Measurements from ENCODE around the gene KIAA0825. TPM values are rescaled to one million over a fixed set of nuclear protein-coding genes. Genes with fewer than 3 reads are reported as not detected.

KIAA0825 gene
- total and polyA plus RNA-seq, 2 experiments from 2014 or later: 1.7 to 1.8 TPM

DNA sequence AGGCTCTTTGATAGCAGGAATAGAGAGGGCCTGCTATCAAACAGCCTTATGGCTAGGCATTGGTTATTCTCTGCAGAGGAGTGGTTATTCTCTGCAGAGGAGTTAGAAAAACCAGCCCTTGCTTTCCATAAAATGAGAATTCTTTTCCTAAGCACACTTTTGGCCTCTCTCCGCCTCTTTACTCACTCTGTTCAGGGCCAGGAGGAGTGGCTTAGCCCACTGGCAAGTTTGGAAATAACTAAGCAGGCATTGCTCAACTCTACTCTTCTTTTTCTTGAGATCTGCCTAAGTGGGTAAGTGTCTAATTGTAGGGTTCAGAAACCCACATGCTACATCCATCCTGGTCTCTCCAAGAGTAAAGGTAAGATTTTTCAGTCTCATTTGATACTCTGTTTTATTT, 341.7 kb downstream of the KIAA0825 start:
- Mint-ChIP-seq H3K27ac (no peak overlapping the region), H3K27me3 (ENCODE audit: insufficient read depth, low read depth, poor library complexity) (peaks cover 1% of the 10 kb centered on the region), H3K4me1 (peaks cover 16% of the 10 kb centered on the region), H3K4me3 (no peak overlapping the region), H3K9me3 (peaks cover 3% of the 10 kb centered on the region; the same call in 1 of the 3 replicates), H3K36me3 (ENCODE audit: low read depth) (peaks cover 5% of the 10 kb centered on the region; the same call in 2 of the 3 replicates)
- H2AFZ ChIP-seq: no peak overlapping the region
- peaks cover 11% of the 10 kb centered on the region for H3K4me1 ChIP-seq (ENCODE audit: insufficient read depth)
- ATAC-seq: no peak
- no peak for DNase-seq (ENCODE audit: low spot score)
- no peaks in the 10 kb centered on the region for H3K27me3 ChIP-seq (ENCODE audit: insufficient read depth)
- H4K20me1 ChIP-seq (replicated peaks; ENCODE audit: insufficient read depth): 0 out of 2 replicates have a peak, but pooled peaks cover 8% of the 10 kb centered on the region
- TF ChIP-seq STAT1 (IDR thresholded peaks at IDR 0.05; ENCODE audit: unreplicated experiment) (no peak), POLR2AphosphoS5 (IDR thresholded peaks at IDR 0.05; ENCODE audit: low read depth) (no peak), EZH2phosphoT487 (IDR thresholded peaks at IDR 0.05; ENCODE audit: unreplicated experiment) (no peak), ZNF114 (CRISPR knock-in tag; IDR thresholded peaks at IDR 0.05) (no peak), ETS1 (IDR thresholded peaks at IDR 0.05) (no peak), CREB1 (CRISPR knock-in tag; IDR thresholded peaks at IDR 0.05; ENCODE audit: low read depth) (no peak)
- TF ChIP-seq, protein P1, sequence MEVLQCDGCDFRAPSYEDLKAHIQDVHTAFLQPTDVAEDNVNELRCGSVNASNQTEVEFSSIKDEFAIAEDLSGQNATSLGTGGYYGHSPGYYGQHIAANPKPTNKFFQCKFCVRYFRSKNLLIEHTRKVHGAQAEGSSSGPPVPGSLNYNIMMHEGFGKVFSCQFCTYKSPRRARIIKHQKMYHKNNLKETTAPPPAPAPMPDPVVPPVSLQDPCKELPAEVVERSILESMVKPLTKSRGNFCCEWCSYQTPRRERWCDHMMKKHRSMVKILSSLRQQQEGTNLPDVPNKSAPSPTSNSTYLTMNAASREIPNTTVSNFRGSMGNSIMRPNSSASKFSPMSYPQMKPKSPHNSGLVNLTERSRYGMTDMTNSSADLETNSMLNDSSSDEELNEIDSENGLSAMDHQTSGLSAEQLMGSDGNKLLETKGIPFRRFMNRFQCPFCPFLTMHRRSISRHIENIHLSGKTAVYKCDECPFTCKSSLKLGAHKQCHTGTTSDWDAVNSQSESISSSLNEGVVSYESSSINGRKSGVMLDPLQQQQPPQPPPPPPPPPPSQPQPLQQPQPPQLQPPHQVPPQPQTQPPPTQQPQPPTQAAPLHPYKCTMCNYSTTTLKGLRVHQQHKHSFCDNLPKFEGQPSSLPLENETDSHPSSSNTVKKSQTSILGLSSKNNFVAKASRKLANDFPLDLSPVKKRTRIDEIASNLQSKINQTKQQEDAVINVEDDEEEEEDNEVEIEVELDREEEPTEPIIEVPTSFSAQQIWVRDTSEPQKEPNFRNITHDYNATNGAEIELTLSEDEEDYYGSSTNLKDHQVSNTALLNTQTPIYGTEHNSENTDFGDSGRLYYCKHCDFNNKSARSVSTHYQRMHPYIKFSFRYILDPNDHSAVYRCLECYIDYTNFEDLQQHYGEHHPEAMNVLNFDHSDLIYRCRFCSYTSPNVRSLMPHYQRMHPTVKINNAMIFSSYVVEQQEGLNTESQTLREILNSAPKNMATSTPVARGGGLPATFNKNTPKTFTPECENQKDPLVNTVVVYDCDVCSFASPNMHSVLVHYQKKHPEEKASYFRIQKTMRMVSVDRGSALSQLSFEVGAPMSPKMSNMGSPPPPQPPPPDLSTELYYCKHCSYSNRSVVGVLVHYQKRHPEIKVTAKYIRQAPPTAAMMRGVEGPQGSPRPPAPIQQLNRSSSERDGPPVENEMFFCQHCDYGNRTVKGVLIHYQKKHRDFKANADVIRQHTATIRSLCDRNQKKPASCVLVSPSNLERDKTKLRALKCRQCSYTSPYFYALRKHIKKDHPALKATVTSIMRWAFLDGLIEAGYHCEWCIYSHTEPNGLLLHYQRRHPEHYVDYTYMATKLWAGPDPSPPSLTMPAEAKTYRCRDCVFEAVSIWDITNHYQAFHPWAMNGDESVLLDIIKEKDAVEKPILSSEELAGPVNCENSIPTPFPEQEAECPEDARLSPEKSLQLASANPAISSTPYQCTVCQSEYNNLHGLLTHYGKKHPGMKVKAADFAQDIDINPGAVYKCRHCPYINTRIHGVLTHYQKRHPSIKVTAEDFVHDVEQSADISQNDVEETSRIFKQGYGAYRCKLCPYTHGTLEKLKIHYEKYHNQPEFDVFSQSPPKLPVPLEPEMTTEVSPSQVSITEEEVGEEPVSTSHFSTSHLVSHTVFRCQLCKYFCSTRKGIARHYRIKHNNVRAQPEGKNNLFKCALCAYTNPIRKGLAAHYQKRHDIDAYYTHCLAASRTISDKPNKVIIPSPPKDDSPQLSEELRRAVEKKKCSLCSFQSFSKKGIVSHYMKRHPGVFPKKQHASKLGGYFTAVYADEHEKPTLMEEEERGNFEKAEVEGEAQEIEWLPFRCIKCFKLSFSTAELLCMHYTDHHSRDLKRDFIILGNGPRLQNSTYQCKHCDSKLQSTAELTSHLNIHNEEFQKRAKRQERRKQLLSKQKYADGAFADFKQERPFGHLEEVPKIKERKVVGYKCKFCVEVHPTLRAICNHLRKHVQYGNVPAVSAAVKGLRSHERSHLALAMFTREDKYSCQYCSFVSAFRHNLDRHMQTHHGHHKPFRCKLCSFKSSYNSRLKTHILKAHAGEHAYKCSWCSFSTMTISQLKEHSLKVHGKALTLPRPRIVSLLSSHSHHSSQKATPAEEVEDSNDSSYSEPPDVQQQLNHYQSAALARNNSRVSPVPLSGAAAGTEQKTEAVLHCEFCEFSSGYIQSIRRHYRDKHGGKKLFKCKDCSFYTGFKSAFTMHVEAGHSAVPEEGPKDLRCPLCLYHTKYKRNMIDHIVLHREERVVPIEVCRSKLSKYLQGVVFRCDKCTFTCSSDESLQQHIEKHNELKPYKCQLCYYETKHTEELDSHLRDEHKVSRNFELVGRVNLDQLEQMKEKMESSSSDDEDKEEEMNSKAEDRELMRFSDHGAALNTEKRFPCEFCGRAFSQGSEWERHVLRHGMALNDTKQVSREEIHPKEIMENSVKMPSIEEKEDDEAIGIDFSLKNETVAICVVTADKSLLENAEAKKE (CRISPR knock-in tag; IDR thresholded peaks at IDR 0.05): no peak
- no peak overlapping the region for H3K27ac ChIP-seq (ENCODE audit: low read depth)
- H3K79me2 ChIP-seq (replicated peaks; ENCODE audit: insufficient read depth): peaks cover 88% of the 10 kb centered on the region
- no peak overlapping the region for H3K4me2 ChIP-seq
- H3K9me2 ChIP-seq (ENCODE audit: insufficient read depth): no peaks in the 10 kb centered on the region
- H3K36me3 ChIP-seq (ENCODE audit: insufficient read depth): no peaks in the 10 kb centered on the region
- no peaks in the 10 kb centered on the region; the same call in 1 of the 2 replicates for H3F3A ChIP-seq (replicated peaks; ENCODE audit: low read depth)
- no peak overlapping the region for H3K4me3 ChIP-seq

All from GM23338 (cell line).